ENCODE data around the gene ZNF778. TPM values are rescaled to one million over a fixed set of nuclear protein-coding genes. Genes with fewer than 3 reads are reported as not detected.

ZNF778 gene
- total and polyA plus RNA-seq, 2 of the 13 experiments (the other 11 are each of a cell fraction or from before 2014, with no cell fraction given): 3.8 to 7.2 TPM

DNA sequence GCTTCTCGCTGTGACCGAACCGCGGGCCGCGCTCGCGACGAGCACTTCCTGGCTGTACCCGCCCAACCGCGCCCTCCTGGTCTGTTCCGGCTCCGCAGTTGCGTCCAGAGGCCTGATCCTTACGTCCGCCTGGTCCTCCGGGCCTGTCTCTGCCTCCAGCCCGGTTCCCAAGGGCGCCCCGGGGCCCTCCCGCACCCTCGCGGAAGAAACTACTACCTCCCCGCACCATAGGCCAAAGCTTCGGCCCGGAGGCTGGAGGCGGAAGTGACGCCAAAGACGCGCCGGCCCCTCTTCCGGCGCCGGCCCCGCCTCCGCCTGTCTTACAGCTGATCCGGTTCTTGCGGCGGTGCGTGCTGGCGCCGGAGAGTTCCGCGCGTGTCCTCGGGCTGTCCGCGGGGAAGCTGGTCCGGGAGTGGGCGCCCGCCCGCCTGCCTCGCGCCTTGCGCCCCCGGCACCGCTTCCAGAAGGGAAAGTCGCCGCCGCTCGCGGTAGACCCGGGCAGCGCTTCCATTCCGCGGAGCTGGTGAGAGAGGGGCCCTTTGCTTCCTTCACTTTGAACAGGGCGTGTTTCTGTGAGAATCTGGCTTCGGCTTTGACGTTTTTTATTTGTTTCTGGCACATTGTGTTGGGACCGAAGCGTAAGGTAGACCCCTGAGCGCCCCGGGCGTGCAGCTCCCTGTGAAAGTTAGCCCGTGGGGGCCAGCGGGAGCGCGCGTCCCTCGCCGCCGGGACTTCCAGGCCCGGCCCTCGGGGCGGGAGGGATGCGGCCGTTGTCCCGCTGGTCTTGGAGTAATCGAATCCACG lies at the start of gene ZNF778 (continued):
- TF ChIP-seq ZBTB25 (CRISPR knock-in tag; IDR thresholded peaks at IDR 0.05) (peak; percentile 85), ZNF260 (CRISPR knock-in tag; IDR thresholded peaks at IDR 0.05; ENCODE audit: borderline replicate concordance, low read depth) (no peak), MBNL3 (CRISPR knock-in tag; conservative IDR thresholded peaks at IDR 0.05) (no peak), ZNF333 (CRISPR knock-in tag; IDR thresholded peaks at IDR 0.05; ENCODE audit: borderline replicate concordance) (peak; percentile 51; the same call in 1 of the 2 replicates), TOPORS (CRISPR knock-in tag; IDR thresholded peaks at IDR 0.05) (peak; percentile 53; the same call in 1 of the 2 replicates), MZF1 (CRISPR knock-in tag; IDR thresholded peaks at IDR 0.05; ENCODE audit: borderline replicate concordance) (peak; percentile 26; the same call in 1 of the 2 replicates), ZNF431 (CRISPR knock-in tag; IDR thresholded peaks at IDR 0.05; ENCODE audit: borderline replicate concordance, low read depth) (no peak; the same call in 1 of the 2 replicates), NPAS2 (CRISPR knock-in tag; IDR thresholded peaks at IDR 0.05; ENCODE audit: borderline replicate concordance) (no peak), MLXIP (CRISPR knock-in tag; IDR thresholded peaks at IDR 0.05; ENCODE audit: borderline replicate concordance) (no peak), ZC3H13 (CRISPR knock-in tag; IDR thresholded peaks at IDR 0.05) (peak; percentile 88; the same call in 1 of the 2 replicates), RBFOX2 (IDR thresholded peaks at IDR 0.05; ENCODE audit: low read depth, low read length) (peak; percentile 98), STAT6 (CRISPR knock-in tag; IDR thresholded peaks at IDR 0.05; ENCODE audit: borderline replicate concordance) (no peak), KLF11 (CRISPR knock-in tag; IDR thresholded peaks at IDR 0.05) (no peak; the same call in 1 of the 2 replicates), EZH2 (conservative IDR thresholded peaks at IDR 0.05; ENCODE audit: low read depth, low read length) (no peak), ZNF430 (CRISPR knock-in tag; IDR thresholded peaks at IDR 0.05) (peak; percentile 94)
- TF ChIP-seq, protein P1, sequence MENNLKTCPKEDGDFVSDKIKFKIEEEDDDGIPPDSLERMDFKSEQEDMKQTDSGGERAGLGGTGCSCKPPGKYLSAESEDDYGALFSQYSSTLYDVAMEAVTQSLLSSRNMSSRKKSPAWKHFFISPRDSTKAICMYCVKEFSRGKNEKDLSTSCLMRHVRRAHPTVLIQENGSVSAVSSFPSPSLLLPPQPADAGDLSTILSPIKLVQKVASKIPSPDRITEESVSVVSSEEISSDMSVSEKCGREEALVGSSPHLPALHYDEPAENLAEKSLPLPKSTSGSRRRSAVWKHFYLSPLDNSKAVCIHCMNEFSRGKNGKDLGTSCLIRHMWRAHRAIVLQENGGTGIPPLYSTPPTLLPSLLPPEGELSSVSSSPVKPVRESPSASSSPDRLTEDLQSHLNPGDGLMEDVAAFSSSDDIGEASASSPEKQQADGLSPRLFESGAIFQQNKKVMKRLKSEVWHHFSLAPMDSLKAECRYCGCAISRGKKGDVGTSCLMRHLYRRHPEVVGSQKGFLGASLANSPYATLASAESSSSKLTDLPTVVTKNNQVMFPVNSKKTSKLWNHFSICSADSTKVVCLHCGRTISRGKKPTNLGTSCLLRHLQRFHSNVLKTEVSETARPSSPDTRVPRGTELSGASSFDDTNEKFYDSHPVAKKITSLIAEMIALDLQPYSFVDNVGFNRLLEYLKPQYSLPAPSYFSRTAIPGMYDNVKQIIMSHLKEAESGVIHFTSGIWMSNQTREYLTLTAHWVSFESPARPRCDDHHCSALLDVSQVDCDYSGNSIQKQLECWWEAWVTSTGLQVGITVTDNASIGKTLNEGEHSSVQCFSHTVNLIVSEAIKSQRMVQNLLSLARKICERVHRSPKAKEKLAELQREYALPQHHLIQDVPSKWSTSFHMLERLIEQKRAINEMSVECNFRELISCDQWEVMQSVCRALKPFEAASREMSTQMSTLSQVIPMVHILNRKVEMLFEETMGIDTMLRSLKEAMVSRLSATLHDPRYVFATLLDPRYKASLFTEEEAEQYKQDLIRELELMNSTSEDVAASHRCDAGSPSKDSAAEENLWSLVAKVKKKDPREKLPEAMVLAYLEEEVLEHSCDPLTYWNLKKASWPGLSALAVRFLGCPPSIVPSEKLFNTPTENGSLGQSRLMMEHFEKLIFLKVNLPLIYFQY (CRISPR knock-in tag; IDR thresholded peaks at IDR 0.05; ENCODE audit: borderline replicate concordance): peak; percentile 90

All from HepG2 (cell line).